Measurements from ENCODE around the gene MMP15. TPM values are rescaled to one million over a fixed set of nuclear protein-coding genes. Genes with fewer than 3 reads are reported as not detected.

MMP15 gene
- total RNA-seq, 2 experiments from 2014 or later = 0.25 to 0.63 TPM

- no peaks in the 10 kb centered on the region for H3K4me1 Mint-ChIP-seq (ENCODE audit: low read depth)
- H3K36me3 Mint-ChIP-seq (ENCODE audit: low read depth) = no peaks in the 10 kb centered on the region
- no peaks in the 10 kb centered on the region for H3K9me3 Mint-ChIP-seq
- TF ChIP-seq, protein P1, sequence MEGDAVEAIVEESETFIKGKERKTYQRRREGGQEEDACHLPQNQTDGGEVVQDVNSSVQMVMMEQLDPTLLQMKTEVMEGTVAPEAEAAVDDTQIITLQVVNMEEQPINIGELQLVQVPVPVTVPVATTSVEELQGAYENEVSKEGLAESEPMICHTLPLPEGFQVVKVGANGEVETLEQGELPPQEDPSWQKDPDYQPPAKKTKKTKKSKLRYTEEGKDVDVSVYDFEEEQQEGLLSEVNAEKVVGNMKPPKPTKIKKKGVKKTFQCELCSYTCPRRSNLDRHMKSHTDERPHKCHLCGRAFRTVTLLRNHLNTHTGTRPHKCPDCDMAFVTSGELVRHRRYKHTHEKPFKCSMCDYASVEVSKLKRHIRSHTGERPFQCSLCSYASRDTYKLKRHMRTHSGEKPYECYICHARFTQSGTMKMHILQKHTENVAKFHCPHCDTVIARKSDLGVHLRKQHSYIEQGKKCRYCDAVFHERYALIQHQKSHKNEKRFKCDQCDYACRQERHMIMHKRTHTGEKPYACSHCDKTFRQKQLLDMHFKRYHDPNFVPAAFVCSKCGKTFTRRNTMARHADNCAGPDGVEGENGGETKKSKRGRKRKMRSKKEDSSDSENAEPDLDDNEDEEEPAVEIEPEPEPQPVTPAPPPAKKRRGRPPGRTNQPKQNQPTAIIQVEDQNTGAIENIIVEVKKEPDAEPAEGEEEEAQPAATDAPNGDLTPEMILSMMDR (IDR thresholded peaks at IDR 0.05) = no peak
- CTCF ChIA-PET = interaction anchor here (1.3 to 1.6 kb wide), 2 partner anchors 10 to 62 kb away, joined by 4 to 6 read pairs; no protein-coding TSS in a partner anchor
- no peak overlapping the region for H3K27ac Mint-ChIP-seq
- no peak overlapping the region for H3K4me3 Mint-ChIP-seq
- H3K27me3 Mint-ChIP-seq = no peaks in the 10 kb centered on the region
- intact Hi-C loops (cut with micrococcal nuclease) = no loop called here
- POLR2A ChIA-PET = no interaction called here
- DNase-seq = no peak
- no peak for ATAC-seq
These were observed 9.2 kb downstream of the MMP15 start for GRCh38 chr16:58034774-58035173.

DNA sequence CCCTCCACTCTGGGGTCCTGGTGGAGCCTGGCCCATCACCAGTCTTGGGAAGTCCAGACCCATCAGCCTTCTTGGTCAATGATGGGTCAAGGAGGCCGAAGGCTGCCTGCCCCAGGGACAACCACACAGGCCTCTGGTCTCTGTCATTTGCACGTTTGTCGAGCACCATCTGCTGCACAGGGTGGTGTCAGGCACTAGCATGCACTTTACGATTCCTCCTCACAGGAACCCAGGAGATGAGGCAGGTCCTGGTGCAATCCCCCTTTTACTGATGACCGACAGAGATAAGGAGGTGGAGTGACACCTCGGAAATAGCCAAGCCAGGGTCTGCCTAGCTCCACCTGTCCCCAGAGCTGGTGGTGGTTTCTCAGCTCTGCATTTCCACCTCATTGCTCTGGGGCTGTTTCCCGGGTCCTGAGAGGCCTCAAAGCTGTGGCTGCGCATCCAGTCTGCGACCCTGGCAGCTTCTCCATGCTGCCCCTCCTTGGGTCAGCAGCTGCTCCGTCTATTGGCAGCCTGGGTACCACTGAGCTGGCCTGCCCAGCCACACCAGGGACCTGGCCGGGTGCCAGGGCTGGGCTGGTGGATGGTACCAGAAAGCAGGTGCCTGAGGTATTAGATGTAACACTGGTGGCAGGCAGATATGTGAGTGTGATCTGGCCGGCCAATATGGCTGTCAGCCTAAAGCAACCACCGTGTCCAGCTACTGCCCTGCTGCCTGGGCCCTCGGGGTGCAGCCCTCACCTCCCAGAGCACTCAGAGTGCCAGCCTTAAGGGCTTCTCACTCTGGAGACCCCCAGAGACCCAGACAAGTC, 10.0 kb downstream of the MMP15 start:
- POLR2A ChIA-PET = no interaction called here
- DNase-seq = no peak
- Mint-ChIP-seq H3K9me3 (no peaks in the 10 kb centered on the region), H3K36me3 (ENCODE audit: low read depth) (no peaks in the 10 kb centered on the region), H3K4me1 (ENCODE audit: low read depth) (no peaks in the 10 kb centered on the region), H3K27ac (no peak overlapping the region), H3K27me3 (no peaks in the 10 kb centered on the region), H3K4me3 (no peak overlapping the region)
- intact Hi-C loops (cut with micrococcal nuclease) = no loop called here
- CTCF ChIA-PET = interaction anchor here (1.3 to 1.6 kb wide), 2 partner anchors 11 to 62 kb away, joined by 4 to 6 read pairs; no protein-coding TSS in a partner anchor
- TF ChIP-seq, protein P1 (IDR thresholded peaks at IDR 0.05) = no peak
- ATAC-seq = no peak

DNA sequence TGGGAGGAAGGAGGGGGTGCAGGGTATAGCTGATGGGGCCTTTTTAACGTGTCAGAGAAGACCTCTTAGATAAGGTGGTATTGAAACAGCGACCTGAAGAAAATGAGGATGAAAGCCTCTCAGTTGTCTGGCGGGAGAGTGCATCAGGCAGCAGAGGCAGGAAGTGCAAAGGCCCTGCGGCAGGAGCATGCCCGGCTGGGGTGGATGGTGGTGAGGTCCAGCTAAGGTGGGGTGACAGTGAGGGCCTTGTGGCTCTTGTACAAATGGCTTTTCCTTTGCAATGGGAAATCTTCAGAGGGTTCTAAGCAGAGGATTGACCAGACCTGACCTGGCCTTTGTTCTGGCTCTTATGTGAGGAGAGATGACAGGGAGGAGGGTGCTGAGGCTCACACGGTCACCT, 11.4 kb downstream of the MMP15 start:
- Mint-ChIP-seq H3K27me3 (no peaks in the 10 kb centered on the region), H3K9me3 (no peaks in the 10 kb centered on the region)
- TF ChIP-seq, protein P1 (IDR thresholded peaks at IDR 0.05) = no peak

GRCh38 chr16:58037365-58038057, 12.0 kb downstream of the MMP15 start:
- Mint-ChIP-seq H3K27me3 (no peaks in the 10 kb centered on the region), H3K4me3 (no peak overlapping the region), H3K27ac (no peak overlapping the region), H3K4me1 (ENCODE audit: low read depth) (no peaks in the 10 kb centered on the region), H3K36me3 (ENCODE audit: low read depth) (no peaks in the 10 kb centered on the region), H3K9me3 (no peaks in the 10 kb centered on the region)
- DNase-seq (no peak), ATAC-seq (no peak)
- ChIA-PET CTCF (no interaction called here), POLR2A (no interaction called here)
- TF ChIP-seq, protein P1 (IDR thresholded peaks at IDR 0.05) = no peak
- intact Hi-C loops (cut with micrococcal nuclease) = no loop called here

More for the DNA sequence above, 11.4 kb downstream of the MMP15 start:
- intact Hi-C loops (cut with micrococcal nuclease) = no loop called here
- ChIA-PET POLR2A (no interaction called here), CTCF (no interaction called here)
- Mint-ChIP-seq H3K27ac (no peak overlapping the region), H3K4me3 (no peak overlapping the region), H3K36me3 (ENCODE audit: low read depth) (no peaks in the 10 kb centered on the region), H3K4me1 (ENCODE audit: low read depth) (no peaks in the 10 kb centered on the region)
- no peak for ATAC-seq
- DNase-seq = no peak

GRCh38 chr16:58038219-58038641, 12.7 kb downstream of the MMP15 start:
- no peak overlapping the region for H3K27ac Mint-ChIP-seq
- H3K9me3 Mint-ChIP-seq = no peaks in the 10 kb centered on the region
- TF ChIP-seq, protein P1 (IDR thresholded peaks at IDR 0.05) = no peak
- CTCF ChIA-PET = no interaction called here
- H3K4me1 Mint-ChIP-seq (ENCODE audit: low read depth) = no peaks in the 10 kb centered on the region
- intact Hi-C loops (cut with micrococcal nuclease) = no loop called here
- no peaks in the 10 kb centered on the region for H3K27me3 Mint-ChIP-seq
- no peak for DNase-seq
- no peaks in the 10 kb centered on the region for H3K36me3 Mint-ChIP-seq (ENCODE audit: low read depth)
- POLR2A ChIA-PET = no interaction called here
- H3K4me3 Mint-ChIP-seq = no peak overlapping the region
- ATAC-seq = no peak
